Hematopoietic multipotent progenitor cell treated with erythropoietin and hydrocortisone succinate and interleukin-3 and kit ligand, for 6 days (in vitro differentiated cells): Measurements from ENCODE around the gene PTPRD.

Experiments used
- DNase-seq: peaks from one replicate; pipeline ENCODE4 v3.0.0-alpha.2; 2015

The PTPRD gene

DNA sequence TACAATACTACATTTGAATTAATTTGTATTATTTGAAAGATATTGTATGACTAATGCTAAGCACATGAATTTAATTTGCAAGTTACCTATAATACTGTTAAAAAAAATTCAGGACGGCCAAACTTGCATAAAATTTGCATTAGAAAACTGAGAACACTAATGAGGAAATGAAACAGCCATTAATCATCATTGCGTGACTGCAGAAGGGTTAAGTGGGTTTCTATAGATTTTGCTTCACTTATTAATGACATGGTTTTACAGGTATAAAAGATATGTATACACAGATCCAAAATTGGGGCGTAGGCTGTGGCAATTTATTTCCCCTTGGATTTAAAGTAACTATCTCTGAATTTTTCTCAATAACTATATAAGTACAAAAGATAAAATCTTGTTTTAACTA lies 882.6 kb downstream of the PTPRD start:
- DNase-seq = no peak

DNA sequence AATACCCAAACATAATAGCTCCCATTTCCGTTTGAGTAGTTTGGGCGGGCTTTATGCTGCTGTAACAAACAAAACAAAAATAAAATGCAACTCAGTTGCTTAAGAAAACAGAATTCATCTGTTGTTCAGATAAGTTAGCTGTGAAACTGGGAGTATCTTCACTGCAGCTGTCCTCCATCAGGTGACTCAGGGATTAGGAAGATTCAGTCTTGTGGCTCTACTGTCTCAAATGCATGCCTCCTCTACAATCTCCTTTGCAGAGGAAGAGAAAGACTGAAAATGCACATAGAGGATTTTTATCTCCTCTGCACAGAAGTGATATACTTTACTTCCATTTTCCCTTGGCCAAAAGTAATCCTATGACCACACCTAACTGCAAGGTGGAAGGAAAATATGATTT lies 883.7 kb downstream of the PTPRD start:
- no peak for DNase-seq

DNA sequence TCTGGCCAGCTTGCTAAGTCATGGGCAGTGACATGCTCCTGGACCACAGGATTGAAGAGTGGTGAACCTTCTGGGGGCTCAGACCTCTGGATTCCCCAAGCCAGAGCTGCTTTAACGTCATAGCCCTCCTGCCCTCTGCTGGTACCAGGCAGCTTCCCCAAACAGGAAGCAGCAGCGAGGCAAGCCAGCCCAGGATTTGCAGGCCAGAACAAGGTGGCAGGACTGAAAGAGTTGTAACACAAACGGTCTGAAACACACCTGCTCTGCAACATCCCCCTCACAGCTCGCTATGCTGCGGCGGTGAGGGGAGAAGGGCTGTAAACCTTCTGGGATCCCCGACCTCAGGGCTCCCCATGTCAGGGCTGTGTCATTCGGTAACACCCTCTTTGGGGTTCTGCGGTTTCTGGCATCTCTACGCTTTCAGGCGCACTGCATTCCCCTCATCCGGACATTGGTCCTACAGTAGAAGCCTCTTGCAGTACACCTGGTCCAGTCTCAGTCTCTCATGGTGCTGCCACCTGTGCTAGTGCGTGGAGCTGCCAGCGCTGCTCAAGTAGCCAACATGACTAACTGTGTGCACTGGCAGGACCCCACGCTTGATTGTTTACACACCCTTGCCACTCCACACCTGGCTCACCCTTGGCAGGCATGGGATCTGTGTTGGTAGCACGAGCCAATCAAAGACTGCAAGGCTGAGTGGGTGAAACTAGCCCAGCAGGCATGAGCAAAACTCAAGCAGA lies 893.3 kb downstream of the PTPRD start:
- DNase-seq = no peak

DNA sequence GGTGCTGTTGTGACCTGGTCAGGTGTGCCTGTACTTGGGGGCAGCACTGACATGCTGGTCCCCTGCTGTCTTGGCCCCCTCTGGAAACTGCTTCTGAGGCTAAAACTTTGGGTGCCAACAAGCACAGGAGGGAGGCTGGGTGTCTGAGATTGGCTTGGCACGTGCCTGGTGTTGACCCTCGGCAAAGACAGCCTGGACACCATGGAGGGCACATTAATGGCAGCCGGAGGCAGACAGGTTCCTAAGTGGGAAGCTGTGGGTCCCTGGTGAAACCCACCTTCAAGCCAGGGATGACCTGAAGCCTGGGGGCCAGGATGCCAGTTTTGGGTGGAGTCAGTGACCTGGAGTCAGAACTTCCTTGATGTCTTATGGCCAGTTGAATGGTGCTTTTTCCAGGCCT lies 894.1 kb downstream of the PTPRD start:
- DNase-seq = no peak

DNA sequence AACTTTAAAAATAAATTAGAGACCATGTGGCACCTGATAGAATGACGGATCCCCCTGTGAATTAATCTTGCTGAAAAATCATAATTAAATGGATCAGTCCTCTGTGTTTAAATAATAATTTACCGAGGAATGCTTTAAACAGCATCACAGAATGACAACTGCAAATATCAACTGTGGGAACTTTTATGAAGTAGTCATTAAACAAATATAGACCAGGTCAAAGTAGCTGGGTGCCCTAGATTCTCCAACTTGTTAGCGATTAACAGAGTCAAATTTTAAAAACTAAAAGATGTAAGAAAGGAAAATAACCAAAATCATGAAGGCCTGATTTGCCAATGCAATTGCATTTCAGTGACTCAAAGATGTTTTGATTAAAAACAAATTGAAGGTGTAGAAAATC lies 933.4 kb downstream of the PTPRD start:
- no peak for DNase-seq

DNA sequence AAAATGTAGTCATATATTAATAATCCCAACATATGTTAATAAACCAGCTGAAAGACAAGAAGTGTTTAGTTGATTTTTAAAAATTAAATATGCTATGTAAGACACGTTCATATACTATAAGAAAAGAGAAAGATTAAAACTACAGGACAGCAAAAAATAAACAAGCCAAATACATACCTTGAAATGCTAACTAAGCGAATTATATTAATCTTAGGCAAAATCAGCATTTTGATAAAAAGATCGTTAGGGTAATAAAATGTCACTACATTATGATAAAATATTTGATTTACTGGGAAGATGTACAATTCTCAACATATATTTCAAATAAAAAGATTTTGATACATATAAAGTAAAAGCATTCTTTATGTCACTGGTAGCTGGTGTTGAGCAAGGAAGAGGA lies 938.3 kb downstream of the PTPRD start:
- no peak for DNase-seq

DNA sequence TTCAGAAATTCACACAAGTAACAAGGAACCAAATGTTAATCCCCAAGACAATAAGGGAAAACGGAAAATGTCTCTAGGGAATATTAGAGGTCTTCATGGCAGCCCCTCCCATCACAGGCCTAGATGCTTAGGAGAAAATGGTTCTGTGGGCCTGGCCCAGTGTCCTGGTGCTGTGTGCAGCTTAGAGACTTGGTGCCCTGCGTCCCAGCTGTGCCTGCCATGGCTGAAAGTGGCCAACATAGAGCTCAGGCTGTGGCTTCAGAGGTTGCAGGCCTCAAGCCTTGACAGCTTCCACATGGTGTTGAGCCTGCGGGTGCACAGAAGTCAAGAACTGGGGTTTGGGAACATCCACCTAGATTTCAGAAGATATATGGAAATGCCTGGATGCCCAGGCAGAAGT lies 942.3 kb downstream of the PTPRD start:
- no peak for DNase-seq

DNA sequence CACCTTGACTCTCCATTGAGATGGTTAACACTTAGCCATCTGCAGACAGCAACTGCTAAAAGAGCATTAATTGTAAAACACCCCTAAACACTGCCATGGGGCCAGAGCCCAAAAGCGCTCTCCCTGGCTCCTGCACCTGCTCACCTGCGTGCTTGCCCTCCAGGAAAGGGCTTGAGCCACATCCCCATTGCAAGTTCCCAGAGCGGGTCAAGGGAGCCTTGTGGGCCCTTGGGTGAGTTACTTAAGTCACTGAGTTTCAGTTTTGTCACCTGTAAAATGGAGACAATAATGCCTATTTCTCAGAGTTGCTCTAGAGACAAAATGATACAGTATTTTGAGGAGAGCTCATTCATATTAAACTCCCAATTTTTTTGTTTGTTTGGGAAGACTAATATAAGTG lies 967.8 kb downstream of the PTPRD start:
- no peak for DNase-seq

DNA sequence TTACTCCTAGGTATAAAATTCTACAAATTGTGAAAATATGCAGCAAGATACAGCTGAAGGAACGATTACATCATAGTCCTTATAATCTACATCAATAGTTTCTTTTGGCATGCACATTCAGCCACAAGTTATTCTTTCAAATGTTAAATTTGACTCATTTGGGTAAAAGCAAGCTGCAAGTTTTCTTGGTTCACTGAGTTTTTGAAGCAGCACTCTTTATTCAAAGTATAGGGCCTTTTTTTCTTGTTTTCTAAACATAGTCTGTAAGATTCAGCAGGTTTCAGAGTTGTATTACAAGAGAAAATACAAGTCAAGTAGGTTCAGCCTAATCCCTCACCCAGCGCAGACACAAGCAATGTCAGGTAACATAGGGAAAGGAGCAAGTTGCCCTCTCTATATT lies 981.5 kb downstream of the PTPRD start:
- no peak for DNase-seq

DNA sequence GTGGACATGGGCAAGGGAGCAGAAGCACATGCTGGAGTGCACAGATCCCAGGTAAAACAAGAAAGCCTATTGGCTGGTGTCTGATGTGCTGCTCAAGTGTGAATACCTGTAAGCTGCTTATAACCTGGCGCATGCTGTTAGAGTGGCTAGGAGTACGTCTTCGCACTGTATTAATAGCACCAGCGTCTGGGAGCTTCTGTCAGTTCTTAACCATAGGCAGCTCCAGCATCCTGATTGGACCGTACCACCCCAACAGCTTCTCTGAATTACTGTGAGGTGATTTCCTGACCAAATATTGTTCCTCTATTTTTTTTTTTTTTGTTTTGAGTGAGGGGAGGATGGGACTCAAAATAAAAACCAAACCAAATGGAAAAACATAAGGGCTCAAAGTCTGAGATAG lies 987.6 kb downstream of the PTPRD start:
- no peak for DNase-seq

DNA sequence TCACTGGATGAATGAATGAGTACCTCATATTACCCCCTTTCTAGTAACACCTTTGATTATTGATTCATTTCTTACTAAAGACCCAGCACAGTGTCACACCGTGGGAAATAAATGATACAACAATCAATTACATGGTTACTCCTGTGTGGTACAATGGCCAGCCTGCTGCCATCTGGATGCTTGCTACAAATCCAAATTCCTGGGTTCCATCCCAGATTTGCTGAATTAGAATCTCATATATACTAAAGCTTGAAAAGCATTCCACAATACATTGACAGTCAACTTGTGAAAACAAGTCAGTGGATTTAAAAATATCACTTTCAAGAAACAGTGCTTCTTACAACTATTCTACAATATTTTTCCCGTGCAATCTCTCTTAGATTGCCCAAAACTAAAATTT lies 989.3 kb downstream of the PTPRD start:
- no peak for DNase-seq

DNA sequence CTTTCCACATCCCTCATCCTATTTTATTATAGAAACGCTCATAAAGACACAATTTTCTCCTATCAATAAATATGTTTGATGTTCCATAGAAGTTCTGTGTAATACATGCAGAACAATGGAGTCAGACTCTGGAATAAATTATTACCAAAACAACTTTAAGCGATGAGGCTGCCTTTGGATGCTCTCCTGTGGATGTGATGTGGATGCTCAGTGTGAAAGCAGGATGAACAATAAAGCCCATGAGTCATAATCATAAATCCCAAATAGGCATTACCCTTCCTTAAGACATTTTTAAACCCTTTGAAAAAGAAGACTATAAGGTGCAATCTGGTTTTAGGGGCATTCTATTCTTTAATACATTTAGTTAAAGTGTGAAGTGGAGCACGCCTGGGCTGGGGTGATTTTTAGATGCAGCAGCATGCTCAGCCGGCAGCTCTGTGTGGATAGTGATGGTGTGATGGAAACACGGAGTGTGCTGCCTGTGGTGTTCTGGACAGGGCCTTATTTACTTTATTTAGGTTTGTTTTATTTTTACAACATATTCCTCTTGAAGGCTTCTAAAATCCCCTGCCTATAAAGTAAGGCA lies 991.4 kb downstream of the PTPRD start:
- DNase-seq = no peak

DNA sequence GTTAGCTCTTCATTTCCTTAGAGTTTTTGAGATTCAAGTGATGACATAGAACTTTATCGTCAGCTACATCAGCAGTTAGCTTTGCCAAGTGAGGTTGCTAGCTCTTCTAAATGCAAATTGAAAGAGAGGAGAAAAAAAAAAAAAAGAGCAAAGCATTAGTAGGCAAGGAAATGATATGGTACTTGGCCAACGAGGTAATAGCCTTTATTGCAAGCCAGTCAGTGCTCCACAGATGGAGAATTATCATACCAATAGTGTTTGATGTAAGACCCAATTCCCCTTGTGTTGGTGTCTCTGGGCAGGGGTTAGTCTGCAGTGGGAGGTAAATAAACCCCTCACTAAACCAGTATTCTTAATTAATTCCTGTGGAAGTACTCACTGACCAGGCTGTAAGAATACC lies 992.1 kb downstream of the PTPRD start:
- no peak for DNase-seq

DNA sequence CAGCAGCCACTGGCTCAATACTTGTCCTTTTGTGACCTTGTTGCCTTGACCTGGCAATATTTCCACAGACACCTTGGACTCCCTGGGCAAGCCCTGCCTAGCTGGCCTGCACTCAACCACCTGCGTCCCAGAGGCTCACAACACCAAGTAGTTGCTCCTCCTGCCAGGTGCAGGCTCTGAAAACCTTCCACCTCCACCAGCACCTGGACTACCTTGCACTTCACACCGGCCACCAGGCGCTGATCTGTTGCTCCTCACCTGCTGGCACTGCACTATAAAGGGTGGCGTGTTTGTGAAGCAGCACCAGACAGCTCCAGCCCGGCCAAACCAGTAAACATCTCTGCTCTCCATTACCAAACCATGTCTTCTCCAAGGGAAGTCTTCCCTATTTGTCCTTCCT lies 997.7 kb downstream of the PTPRD start:
- no peak for DNase-seq

DNA sequence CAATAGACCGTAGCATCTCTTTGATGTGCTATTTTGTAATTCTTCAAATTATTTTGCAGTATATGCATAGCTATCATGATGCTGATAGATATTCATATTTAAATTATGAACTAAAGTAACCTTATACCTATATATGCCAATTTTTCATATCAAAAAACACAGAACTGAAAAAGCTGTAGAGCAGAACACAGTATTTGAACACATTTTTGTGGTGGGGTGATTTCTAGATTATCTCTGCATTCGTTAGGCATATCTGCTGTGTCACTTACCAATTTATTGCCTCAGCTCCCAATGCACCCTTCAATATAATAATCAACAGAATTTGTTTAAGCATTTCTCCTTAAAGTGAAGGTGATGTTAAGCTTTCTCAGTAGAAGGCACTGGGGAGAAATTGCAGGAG lies 998.2 kb downstream of the PTPRD start:
- no peak for DNase-seq

DNA sequence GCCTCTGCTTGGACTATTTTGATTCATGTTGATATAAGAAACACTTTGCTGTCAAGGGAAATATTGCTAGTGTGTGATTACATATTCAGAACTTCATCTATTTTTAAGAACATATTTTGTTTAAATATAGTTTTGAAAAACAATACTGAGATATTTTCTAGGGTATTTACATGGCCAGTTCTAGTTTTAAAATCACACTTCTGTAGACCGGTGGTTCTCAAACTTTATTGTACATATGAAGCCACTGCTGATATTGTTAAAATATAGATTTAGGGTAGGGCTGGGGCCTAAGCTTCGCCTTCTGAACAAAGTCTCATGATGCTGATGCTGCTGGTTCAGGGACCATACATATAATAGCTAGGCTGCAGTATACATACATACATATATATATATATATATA lies 1000.0 kb downstream of the PTPRD start:
- no peak for DNase-seq

DNA sequence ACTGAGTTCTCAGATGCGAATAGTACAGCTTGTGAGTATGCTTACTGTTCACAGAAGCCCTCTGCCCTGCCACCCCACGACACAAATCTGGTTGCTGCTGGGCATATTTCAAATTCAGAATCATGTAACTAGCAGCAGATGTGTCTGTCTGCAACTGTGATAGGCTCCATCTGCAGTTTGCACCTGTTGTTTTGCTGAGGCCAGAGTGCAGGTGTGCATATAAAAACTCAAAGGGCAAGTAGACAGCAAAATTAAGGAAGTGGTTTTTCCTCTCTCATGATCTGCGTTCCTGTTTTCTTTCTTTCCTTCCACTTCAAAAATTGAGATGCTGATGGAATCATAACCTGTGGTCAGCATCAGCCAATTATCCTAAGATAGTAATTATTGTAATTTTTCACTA lies 1000.5 kb downstream of the PTPRD start:
- no peak for DNase-seq

DNA sequence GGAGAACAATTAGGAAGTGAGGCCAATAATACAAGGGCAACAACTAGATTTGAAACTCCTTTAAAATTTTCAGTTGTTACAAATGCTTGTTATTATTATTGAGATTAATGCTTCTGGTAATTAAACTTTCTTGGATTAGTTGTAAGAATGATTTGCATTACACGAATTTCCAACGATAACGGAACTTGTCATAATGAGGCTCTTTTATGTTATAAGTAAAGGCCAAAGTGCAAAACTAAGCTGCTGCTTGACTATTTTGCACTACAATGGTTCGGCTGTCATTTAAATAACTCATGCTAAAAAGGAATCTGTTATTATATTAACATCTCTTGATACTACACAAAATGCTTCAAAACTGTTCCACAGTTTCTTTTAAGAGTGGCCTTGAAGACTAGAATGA lies 1007.1 kb downstream of the PTPRD start:
- no peak for DNase-seq

DNA sequence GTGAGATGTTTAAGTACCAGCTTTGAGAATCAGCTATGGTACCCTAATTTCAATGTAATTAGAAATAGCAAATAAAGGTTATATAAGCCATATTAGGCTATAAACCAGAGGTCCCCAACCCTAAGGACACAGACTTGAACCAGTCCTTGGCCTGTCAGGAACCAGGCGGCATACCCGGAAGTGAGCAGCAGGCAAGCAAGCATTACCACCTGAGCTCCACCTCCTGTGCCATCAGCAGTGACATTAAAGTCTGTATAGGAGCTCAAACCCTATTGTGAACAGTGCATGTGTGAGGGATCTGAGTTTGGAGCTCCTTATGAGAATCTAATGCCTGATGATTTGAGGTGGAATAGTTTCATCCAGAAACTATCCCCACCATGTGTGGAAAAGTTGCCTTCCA lies 1009.5 kb downstream of the PTPRD start:
- no peak for DNase-seq

DNA sequence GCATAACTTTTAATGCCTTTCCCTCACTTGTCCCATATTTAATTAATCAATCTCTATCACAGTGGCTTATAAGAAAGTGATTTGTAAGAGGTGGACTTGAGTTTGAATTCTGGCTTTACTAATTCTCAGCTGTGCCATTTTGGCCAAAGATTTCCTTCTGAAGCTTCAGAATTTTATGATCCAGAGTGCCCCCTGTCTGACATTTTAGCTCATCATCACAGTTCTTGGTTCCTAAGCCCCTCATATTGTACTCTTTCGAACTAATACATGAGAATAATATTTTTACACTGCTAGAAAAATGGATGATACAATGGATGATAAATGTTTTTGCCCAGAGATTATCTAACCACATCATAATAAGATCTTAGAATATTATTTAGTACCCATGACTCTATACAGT lies 1014.1 kb downstream of the PTPRD start:
- DNase-seq = no peak

DNA sequence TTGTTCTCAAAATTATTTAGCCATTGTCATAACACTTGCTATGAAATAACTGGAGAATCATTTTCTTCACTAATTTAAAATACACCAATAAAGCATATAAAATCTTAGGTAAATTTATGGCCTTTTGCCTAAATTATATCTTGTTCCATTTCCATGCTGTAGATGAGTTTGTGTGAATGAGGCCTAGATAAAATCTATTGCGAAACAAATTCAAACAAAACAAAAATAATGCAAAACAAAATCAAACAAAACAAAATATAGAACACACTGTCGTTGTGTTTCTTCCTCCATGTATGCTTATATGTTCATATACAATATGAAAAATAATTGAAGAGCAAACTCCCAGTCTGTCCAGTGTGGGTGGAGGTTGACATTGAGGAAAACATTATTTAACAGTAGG lies 1020.7 kb downstream of the PTPRD start:
- no peak for DNase-seq

DNA sequence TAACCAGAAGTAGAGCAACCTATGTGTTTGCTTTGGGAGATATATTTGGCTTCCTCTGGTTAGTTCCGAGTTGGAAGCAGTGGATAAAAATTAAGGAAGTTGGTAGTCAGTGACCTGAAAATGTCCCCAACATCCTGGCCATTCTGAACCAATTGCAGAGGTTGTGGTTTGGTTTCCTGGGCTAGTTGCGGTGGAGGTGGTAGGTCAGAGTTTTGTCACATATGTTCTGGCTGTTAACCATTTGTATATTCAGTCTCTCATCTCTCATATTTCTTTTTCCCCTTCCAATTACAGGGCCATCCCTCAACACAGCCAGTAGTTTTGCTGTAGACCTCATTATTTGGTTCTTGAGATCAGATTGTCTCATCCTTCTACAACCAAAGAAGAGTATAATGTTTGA lies 1026.9 kb downstream of the PTPRD start:
- no peak for DNase-seq

DNA sequence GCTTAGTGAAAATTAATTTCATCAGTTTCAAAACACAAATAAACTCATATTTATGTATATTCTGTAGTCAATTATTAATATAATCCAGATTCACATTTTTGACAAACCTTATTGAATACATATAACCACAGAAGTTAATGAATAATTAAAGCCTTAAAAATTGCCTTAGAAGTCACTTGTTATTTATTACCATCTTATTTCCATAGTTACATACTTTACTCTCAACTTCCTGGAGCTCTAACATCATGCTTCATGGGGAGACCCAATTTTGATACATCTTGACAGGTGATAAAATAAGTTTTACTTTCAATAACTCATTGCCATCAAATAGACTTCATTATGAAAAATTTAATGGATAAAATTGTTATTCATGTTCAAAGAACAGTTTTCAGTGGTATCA lies 1038.7 kb downstream of the PTPRD start:
- DNase-seq = no peak

DNA sequence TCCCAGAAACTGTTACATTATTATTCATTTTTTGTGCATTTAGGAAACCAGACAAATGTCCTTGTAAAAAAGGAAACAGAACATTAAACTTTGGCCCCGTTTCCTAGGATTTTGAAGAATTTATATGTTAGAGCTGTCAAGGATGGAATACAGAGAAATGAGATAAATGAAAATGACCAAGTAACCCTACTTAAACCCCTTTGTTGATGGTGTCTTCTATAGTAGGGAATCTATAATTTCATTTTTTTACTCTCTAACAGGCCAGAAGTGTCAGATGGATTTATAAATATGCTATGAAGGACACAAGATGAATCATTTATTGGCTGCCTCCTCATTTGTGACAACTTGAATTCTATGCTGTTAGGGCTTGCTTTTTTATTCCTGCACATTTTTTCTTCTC lies 1047.1 kb downstream of the PTPRD start:
- no peak for DNase-seq

DNA sequence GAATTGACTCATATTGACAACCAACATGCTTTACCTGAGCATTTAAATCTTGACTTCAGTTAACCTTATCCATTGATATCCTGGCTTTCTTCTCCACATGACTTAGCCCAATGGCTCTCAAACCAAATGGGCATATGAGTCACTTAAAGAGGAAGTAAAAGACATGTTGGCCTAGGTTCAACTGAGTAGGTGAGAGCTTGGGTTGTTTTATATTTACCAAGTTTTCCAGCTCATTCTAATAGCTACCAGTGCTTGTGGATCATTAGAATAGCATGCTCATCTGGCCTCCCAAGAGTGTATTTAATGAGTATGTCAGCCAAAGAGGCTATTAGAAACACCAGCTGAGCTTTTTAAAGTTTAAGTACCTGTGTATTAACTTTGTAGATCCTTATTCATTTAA lies 1049.0 kb downstream of the PTPRD start:
- DNase-seq = no peak
